Heart left ventricle (tissue), 16 donors: ENCODE data around the gene CAPN10. TPM values are rescaled to one million over a fixed set of nuclear protein-coding genes. Genes with fewer than 3 reads are reported as not detected.

Experiments used
- ATAC-seq, 4 donors: fragments of 200-7000 bp; cut with Tn5 transposase; one replicate each; pipeline ENCODE4 v1.9.1; 2020 to 2022; ENCODE audit warnings: moderate library complexity in 4 of 4, mild to moderate bottlenecking in 3 of 4, moderate number of reproducible peaks in 1 of 4
- DNase-seq, 5 donors: peaks; one replicate each; pipeline ENCODE4 v3.0.0-alpha.2; 2020
- H3K27ac ChIP-seq, 12 donors: fragments of 200-600 bp; sonication (generic) in 4 of 12; one replicate each; pipeline versions ENCODE4 v1.5.0 to v1.8.0; 2016 to 2022; ENCODE audit warnings: mild to moderate bottlenecking in 2 of 12
- H3K27me3 ChIP-seq, 9 donors: fragments of 200-600 bp; sonication (generic) in 2 of 9; one replicate each; pipeline versions ENCODE4 v1.5.1 to v1.8.0; 2016 to 2022; ENCODE audit warnings: mild to moderate bottlenecking in 3 of 9
- H3K36me3 ChIP-seq, 9 donors: fragments of 200-600 bp; sonication (generic) in 2 of 9; one replicate each; pipeline versions ENCODE4 v1.5.0 to v1.8.0; 2018 to 2022; ENCODE audit warnings: mild to moderate bottlenecking in 2 of 9
- H3K4me1 ChIP-seq, 12 donors: fragments of 200-600 bp; sonication (generic) in 4 of 12; one replicate each; pipeline versions ENCODE4 v1.5.0 to v1.8.0; 2016 to 2022; ENCODE audit warnings: mild to moderate bottlenecking in 3 of 12
- H3K4me3 ChIP-seq, 12 donors: fragments of 200-600 bp; sonication (generic) in 4 of 12; one replicate each; pipeline versions ENCODE4 v1.5.0 to v1.8.0; 2017 to 2022; ENCODE audit warnings: mild to moderate bottlenecking in 9 of 12, moderate library complexity in 4 of 12
- H3K9me3 ChIP-seq, 12 donors: fragments of 200-600 bp; sonication (generic) in 4 of 12; one replicate each; pipeline versions ENCODE4 v1.5.0 to v1.8.0; 2016 to 2022; ENCODE audit warnings: mild to moderate bottlenecking in 1 of 12
- CTCF ChIP-seq, 12 donors: fragments of 200-600 bp; sonication (generic) in 4 of 12; IDR thresholded peaks; one replicate each; pipeline versions ENCODE4 v1.5.0 to v1.8.0; 2018 to 2022; ENCODE audit warnings: antibody characterized with exemption in 12 of 12, mild to moderate bottlenecking in 5 of 12
- POLR2A ChIP-seq, 2 donors: fragments of 450-650 bp; IDR thresholded peaks; one replicate each; pipeline ENCODE4 v1.6.1; 2017; ENCODE audit warnings: antibody characterized with exemption in 2 of 2, mild to moderate bottlenecking in 2 of 2, moderate library complexity in 2 of 2
- WGBS, 4 donors: extraction: QIAGEN DNeasy Blood & Tissue Kit in 2 of 4; methylation state at CpG; one replicate each; pipeline versions ENCODE4 v1.1.5 to v1.1.7; 2013 to 2018; 5-methylcytosine and 5-hydroxymethylcytosine counted together
- intact Hi-C, 10 donors: fragments of 100-400 bp; cut with DNase I; formaldehyde crosslinking; loops; one replicate each; pipeline versions ENCODE4 v1.11.1 to v1.14.2; 2022
- polyA plus RNA-seq, 2 donors: library from polyadenylated mRNA; stranded (reverse); fragments of 200-250 nt; gene quantifications; one replicate each; pipeline ENCODE4 v1.2.3, GENCODE V29; 2013
- total RNA-seq, 9 donors: library from RNA; depleted of rRNA in 2 of 9; stranded (reverse); fragments of >200 nt in 2 of 9; fragmentation: NEBNext Ultra II Directional in 3 of 9; extraction: Animal tissue kit (Norgen Biotek cat#: 25700) in 3 of 9; gene quantifications; one replicate each; pipeline versions ENCODE4 v1.1.0 to v1.2.4, GENCODE V29; 2016 to 2023
- donor health status: ischemic (EF 13 %, LVEDD 7.1; RV severe dilation, severe dysfunction).
- donor health status: healthy with polysubstance abuse.
- donor health status: DM: no; HTN: yes; CAD: no.
- donor health status: DM: no; HTN: no; CAD: no.
- donor health status: ischemic (EF 25% LVEDD 6.9; RV normal size, moderate dysfunction).
- donor health status: ischemic (EF 25% LVEDD 5.7; RV mildly dilated, moderate dysfunction).
- donor health status: healthy.
- donor health status: DM: yes; HTN: yes; CAD: no.
- donor health status: ischemic (EF 35%, LVEDD 5.7; RV mildly dilated, moderate dysfunction).
- donor health status: nonischemic (EF 11% LVEDD 7.7; RV severe dilation, severe dysfunction).
- donor health status: DM: yes; HTN: yes; CAD: no.
- donor health status: PGD.
- donor health status: ischemic (EF 29% LVEDD 5.4; RV normal size, mild dysfunction).
- donor health status: nonischemic (EF 23%, LVEDD 6.1; RV moderate dilation, normal function).

Gene CAPN10
- total and polyA plus RNA-seq, 11 donors = 14.9 to 39.7 (median 21.9) TPM

DNA sequence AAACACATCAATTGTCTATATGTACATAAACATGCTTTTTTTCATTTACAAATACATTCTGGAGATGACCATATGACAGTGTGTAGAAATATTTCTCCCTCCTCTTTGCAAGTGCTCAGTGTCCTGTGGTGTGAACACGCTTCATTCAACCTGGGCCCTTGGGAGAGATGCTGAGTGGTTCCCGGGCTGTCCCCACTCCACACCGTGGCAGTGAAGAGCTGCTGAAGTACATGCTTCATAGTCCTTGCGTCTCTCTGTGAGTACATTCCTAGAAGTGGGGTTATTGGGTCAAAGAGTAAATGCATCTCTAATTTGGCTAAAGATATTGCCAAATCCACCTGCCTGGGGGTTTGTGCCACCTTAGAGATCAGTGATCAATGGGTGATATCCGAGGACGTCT is 32.2 kb downstream of the CAPN10 start:
- no peak for ATAC-seq
- H3K27ac ChIP-seq = no peak overlapping the region
- WGBS, 4 donors = 77 to 96% (median 83%) methylated on average over 6 of the region's 6 CpGs
- peak in 1 of 5 donors; percentile 10 for DNase-seq
- peaks cover 0 to 8% (median 0%) of the 10 kb centered on the region in 9 donors for H3K36me3 ChIP-seq
- intact Hi-C loops = no loop called here
- H3K9me3 ChIP-seq = peaks cover 0 to 13% (median 0%) of the 10 kb centered on the region in 12 donors
- H3K4me3 ChIP-seq = no peak overlapping the region
- no peak for TF ChIP-seq POLR2A (IDR thresholded peaks at IDR 0.05)
- no peak for TF ChIP-seq CTCF (IDR thresholded peaks at IDR 0.05)
- no peaks in the 10 kb centered on the region for H3K27me3 ChIP-seq
- H3K4me1 ChIP-seq = peaks cover 0 to 39% (median 0%) of the 10 kb centered on the region in 12 donors

- intact Hi-C loops = no loop called here
- 88 to 92% (median 90%) methylated on average over 11 to 19 of the region's 19 CpGs for WGBS, 4 donors
- no peak overlapping the region for H3K27ac ChIP-seq
- peaks cover 0 to 13% (median 0%) of the 10 kb centered on the region in 12 donors for H3K9me3 ChIP-seq
- peaks cover 0 to 45% (median 0%) of the 10 kb centered on the region in 12 donors for H3K4me1 ChIP-seq
- H3K27me3 ChIP-seq = no peaks in the 10 kb centered on the region
- H3K4me3 ChIP-seq = no peak overlapping the region
- peaks cover 0 to 8% (median 0%) of the 10 kb centered on the region in 9 donors for H3K36me3 ChIP-seq
- TF ChIP-seq CTCF (IDR thresholded peaks at IDR 0.05) (no peak), POLR2A (IDR thresholded peaks at IDR 0.05) (no peak)
- DNase-seq (peak in 4 of 5 donors; percentile 12 to 46 (median 20)), ATAC-seq (no peak)
Measured at GRCh38 chr2:240619506-240620148, 33.1 kb downstream of the CAPN10 start.

GRCh38 chr2:240620149-240620731 is 33.7 kb downstream of the CAPN10 start:
- H3K4me3 ChIP-seq = no peak overlapping the region
- peaks cover 0 to 45% (median 0%) of the 10 kb centered on the region in 12 donors for H3K4me1 ChIP-seq
- 81 to 94% (median 93%) methylated on average over 5 to 13 of the region's 13 CpGs for WGBS, 4 donors
- no peaks in the 10 kb centered on the region for H3K27me3 ChIP-seq
- TF ChIP-seq CTCF (IDR thresholded peaks at IDR 0.05) = no peak
- no peak for TF ChIP-seq POLR2A (IDR thresholded peaks at IDR 0.05)
- H3K36me3 ChIP-seq = peaks cover 0 to 8% (median 0%) of the 10 kb centered on the region in 9 donors
- ATAC-seq (no peak), DNase-seq (peak in 4 of 5 donors; percentile 11 to 37 (median 16))
- peaks cover 0 to 13% (median 0%) of the 10 kb centered on the region in 12 donors for H3K9me3 ChIP-seq
- intact Hi-C loops = no loop called here
- H3K27ac ChIP-seq = no peak overlapping the region

- Histone ChIP-seq H3K9me3 (peaks cover 0 to 13% (median 0%) of the 10 kb centered on the region in 12 donors), H3K36me3 (peaks cover 0 to 8% (median 0%) of the 10 kb centered on the region in 9 donors), H3K27me3 (no peaks in the 10 kb centered on the region), H3K4me3 (no peak overlapping the region), H3K27ac (peak overlapping the region in 1 of 12 donors; percentile 58), H3K4me1 (peaks cover 0 to 45% (median 0%) of the 10 kb centered on the region in 12 donors)
- intact Hi-C loops = no loop called here
- WGBS, 4 donors = 75 to 88% (median 85%) methylated on average over 7 of the region's 7 CpGs
- DNase-seq = peak in 1 of 5 donors; percentile 6
- no peak for TF ChIP-seq POLR2A (IDR thresholded peaks at IDR 0.05)
- TF ChIP-seq CTCF (IDR thresholded peaks at IDR 0.05) = no peak
- ATAC-seq = no peak
Measured at GRCh38 chr2:240620859-240621258, 34.3 kb downstream of the CAPN10 start.
